H9 (cell line): ENCODE results near the gene BRCC3. TPM values are rescaled to one million over a fixed set of nuclear protein-coding genes. Genes with fewer than 3 reads are reported as not detected.

Experiments
- DNase-seq: peaks from one replicate; pipeline ENCODE4 v3.0.0-alpha.2; 2017
- H2AFZ ChIP-seq: one replicate; pipeline ENCODE4 v1.6.1; 2013; ENCODE audit warnings: mild to moderate bottlenecking, low read length, control low read depth, moderate library complexity
- H2AK5ac ChIP-seq: 2 replicates; pipeline ENCODE4 v1.6.1; 2013; ENCODE audit warnings: low read length, control low read depth, mixed read lengths; ENCODE audit not compliant: insufficient read length
- H2BK120ac ChIP-seq: one replicate; pipeline ENCODE4 v1.6.1; 2013; ENCODE audit warnings: low read depth, mild to moderate bottlenecking, low read length, control low read depth, inconsistent platforms; ENCODE audit not compliant: poor library complexity, severe bottlenecking
- H2BK12ac ChIP-seq: 2 replicates; pipeline ENCODE4 v1.6.1; 2013; ENCODE audit warnings: low read length, control low read depth, mixed read lengths, low read depth; ENCODE audit not compliant: insufficient read length
- H2BK15ac ChIP-seq: 2 replicates; pipeline ENCODE4 v1.6.1; 2013; ENCODE audit warnings: low read depth, low read length, control low read depth
- H2BK20ac ChIP-seq: one replicate; pipeline ENCODE4 v1.6.1; 2013; ENCODE audit warnings: low read depth, mild to moderate bottlenecking, low read length, control low read depth, inconsistent platforms; ENCODE audit not compliant: poor library complexity, severe bottlenecking
- H2BK5ac ChIP-seq: 2 replicates; pipeline ENCODE4 v1.6.1; 2013; ENCODE audit warnings: low read length, control low read depth, mixed read lengths; ENCODE audit not compliant: insufficient read length
- H3K14ac ChIP-seq: 2 replicates; pipeline ENCODE4 v1.6.1; 2013; ENCODE audit warnings: low read length, control low read depth; ENCODE audit not compliant: insufficient read depth
- H3K18ac ChIP-seq: 2 replicates; pipeline ENCODE4 v1.6.1; 2013; ENCODE audit warnings: low read depth, mild to moderate bottlenecking, mixed read lengths, low read length, control low read depth; ENCODE audit not compliant: insufficient read length
- H3K23ac ChIP-seq: 2 replicates; pipeline ENCODE4 v1.6.1; 2013; ENCODE audit warnings: low read length, control low read depth, mixed read lengths, low read depth; ENCODE audit not compliant: insufficient read length
- H3K23me2 ChIP-seq: 2 replicates; pipeline ENCODE4 v1.6.1; 2013; ENCODE audit warnings: low read depth, mild to moderate bottlenecking, mixed read lengths, low read length, control low read depth; ENCODE audit not compliant: insufficient read length, poor library complexity, severe bottlenecking
- H3K27ac ChIP-seq: 2 replicates; pipeline ENCODE4 v1.5.1; 2013; ENCODE audit warnings: low read length, control low read depth, mixed read lengths, low read depth; ENCODE audit not compliant: insufficient read length
- H3K27me3 ChIP-seq: 2 replicates; pipeline ENCODE4 v1.6.1; 2013; ENCODE audit warnings: low read length, control low read depth, inconsistent platforms; ENCODE audit not compliant: insufficient read depth
- H3K4ac ChIP-seq: 2 replicates; pipeline ENCODE4 v1.6.1; 2013; ENCODE audit warnings: low read depth, mild to moderate bottlenecking, control low read depth, inconsistent platforms, low read length, moderate library complexity
- H3K4me1 ChIP-seq: 2 replicates; pipeline ENCODE4 v1.6.1; 2013; ENCODE audit warnings: low read length, control low read depth, inconsistent platforms; ENCODE audit not compliant: insufficient read depth
- H3K4me2 ChIP-seq: 2 replicates; pipeline ENCODE4 v1.6.1; 2013; ENCODE audit warnings: low read length, control low read depth, mixed read lengths; ENCODE audit not compliant: insufficient read length, insufficient read depth
- H3K56ac ChIP-seq: 2 replicates; pipeline ENCODE4 v1.6.1; 2013; ENCODE audit warnings: low read depth, mild to moderate bottlenecking, mixed read lengths, low read length, control low read depth; ENCODE audit not compliant: insufficient read length
- H3K79me1 ChIP-seq: 2 replicates; pipeline ENCODE4 v1.6.1; 2013; ENCODE audit warnings: low read depth, mild to moderate bottlenecking, moderate library complexity, low read length, control low read depth, inconsistent platforms; ENCODE audit not compliant: insufficient read depth, poor library complexity, severe bottlenecking
- H3K79me2 ChIP-seq: 2 replicates; pipeline ENCODE4 v1.6.1; 2013; ENCODE audit warnings: low read length, control low read depth, inconsistent platforms; ENCODE audit not compliant: insufficient read depth
- H3K9ac ChIP-seq: 2 replicates; pipeline ENCODE4 v1.6.1; 2013; ENCODE audit warnings: low read length, control low read depth, mixed read lengths; ENCODE audit not compliant: insufficient read length; ENCODE audit errors: extremely low read depth
- H3K9me3 ChIP-seq: one replicate; pipeline ENCODE4 v1.6.1; 2013; ENCODE audit warnings: low read depth, low read length, inconsistent platforms; ENCODE audit not compliant: control insufficient read depth
- H3T11ph ChIP-seq: one replicate; pipeline ENCODE4 v1.6.1; 2013; ENCODE audit warnings: mild to moderate bottlenecking, low read length, control low read depth, inconsistent platforms
- H4K20me1 ChIP-seq: one replicate; pipeline ENCODE4 v1.6.1; 2013; ENCODE audit not compliant: control insufficient read depth, insufficient read length, insufficient read depth
- H4K5ac ChIP-seq: 2 replicates; pipeline ENCODE4 v1.6.1; 2013; ENCODE audit warnings: low read depth, mild to moderate bottlenecking, mixed read lengths, low read length, control low read depth; ENCODE audit not compliant: insufficient read length
- H4K8ac ChIP-seq: replicated peaks from 2 replicates; pipeline ENCODE4 v1.6.1; 2013; ENCODE audit warnings: low read length, control low read depth, mixed read lengths, low read depth; ENCODE audit not compliant: insufficient read length
- H4K91ac ChIP-seq: 2 replicates; pipeline ENCODE4 v1.6.1; 2013; ENCODE audit warnings: low read depth, mild to moderate bottlenecking, moderate library complexity, mixed read lengths, low read length, control low read depth; ENCODE audit not compliant: insufficient read length
- H3K27ac Mint-ChIP-seq, 3 experiments: 2 replicates in 2 of 3; 3 replicates in 1 of 3; pipeline ENCODE4 v1.8.0; 2020 to 2021; ENCODE audit warnings: mixed read lengths in 3 of 3, mild to moderate bottlenecking in 1 of 3, moderate library complexity in 1 of 3
- H3K27me3 Mint-ChIP-seq: 2 replicates; pipeline ENCODE4 v1.8.0; 2021; ENCODE audit warnings: low read depth, mild to moderate bottlenecking, moderate library complexity, mixed read lengths
- H3K36me3 Mint-ChIP-seq, 3 experiments: 2 replicates in 2 of 3; 3 replicates in 1 of 3; pipeline ENCODE4 v1.8.0; 2020 to 2021; ENCODE audit warnings: low read depth in 3 of 3, mixed read lengths in 3 of 3; ENCODE audit not compliant: insufficient read depth in 1 of 3
- H3K4me1 Mint-ChIP-seq, 2 experiments: 2 replicates each; pipeline ENCODE4 v1.8.0; 2020; ENCODE audit warnings: mixed read lengths in 2 of 2
- H3K4me3 Mint-ChIP-seq, 2 experiments: 2 replicates in 1 of 2; 3 replicates in 1 of 2; pipeline ENCODE4 v1.8.0; 2020 to 2021; ENCODE audit warnings: mild to moderate bottlenecking in 2 of 2, mixed read lengths in 2 of 2, moderate library complexity in 1 of 2
- H3K9me3 Mint-ChIP-seq, 2 experiments: 2 replicates in 1 of 2; 3 replicates in 1 of 2; pipeline ENCODE4 v1.8.0; 2020; ENCODE audit warnings: mild to moderate bottlenecking in 2 of 2, mixed read lengths in 2 of 2, moderate library complexity in 1 of 2
- CTCF ChIP-seq: fragments of 200-600 bp; sonication (generic); conservative IDR thresholded peaks from 3 replicates; pipeline ENCODE4 v1.8.0; 2021; ENCODE audit warnings: antibody characterized with exemption, mild to moderate bottlenecking
- WGBS: extraction: QIAGEN DNeasy Blood & Tissue Kit; methylation state at CpG from one replicate; pipeline ENCODE4 v1.1.7; 2013; ENCODE audit warnings: missing lambda C conversion rate, low lambda C conversion rate, mixed read lengths; ENCODE audit not compliant: insufficient read length; ENCODE audit errors: extremely low coverage; 5-methylcytosine and 5-hydroxymethylcytosine counted together
- total RNA-seq: library from RNA; stranded (reverse); gene quantifications from 2 replicates; pipeline ENCODE4 v1.2.1, GENCODE V29; 2021

Gene BRCC3
- total RNA-seq, 1 experiment from 2014 or later = 27.3 TPM

DNA sequence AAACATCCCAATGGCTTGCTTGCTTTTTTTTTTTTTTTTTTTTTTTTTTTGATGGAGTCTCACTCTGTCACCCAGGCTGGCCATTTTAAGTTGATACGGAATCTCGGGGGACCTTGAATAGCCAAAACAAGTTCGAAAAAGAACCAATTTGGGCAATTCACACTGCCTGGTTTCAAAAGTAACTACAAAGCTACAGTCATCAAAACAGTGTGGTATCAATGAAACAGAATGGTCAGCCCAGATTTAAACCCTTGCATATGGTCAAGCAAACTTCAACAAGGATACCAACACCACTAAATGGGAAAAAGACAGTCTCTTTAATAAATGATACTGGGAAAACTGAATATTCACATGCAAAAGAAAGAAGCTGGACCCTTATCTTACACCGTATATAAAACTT lies 41.8 kb downstream of the BRCC3 start:
- Histone ChIP-seq H2AK5ac (no peak overlapping the region), H4K20me1 (no peaks in the 10 kb centered on the region), H3K27me3 (no peaks in the 10 kb centered on the region), H3K56ac (no peak overlapping the region), H3K79me2 (no peaks in the 10 kb centered on the region), H3K9ac (no peak overlapping the region), H3K23ac (no peak overlapping the region), H3T11ph (no peak overlapping the region), H3K79me1 (no peaks in the 10 kb centered on the region), H2BK15ac (no peak overlapping the region), H3K4ac (no peak overlapping the region), H4K91ac (no peak overlapping the region), H3K18ac (no peak overlapping the region), H3K4me2 (no peak overlapping the region), H2BK12ac (no peak overlapping the region), H4K8ac (no peak overlapping the region), H4K5ac (no peak overlapping the region), H3K4me1 (no peaks in the 10 kb centered on the region), H2BK20ac (no peak overlapping the region), H3K23me2 (no peaks in the 10 kb centered on the region), H2BK120ac (no peak overlapping the region), H3K27ac (no peak overlapping the region), H2BK5ac (no peak overlapping the region), H3K9me3 (peaks cover 28% of the 10 kb centered on the region), H2AFZ (no peak overlapping the region), H3K14ac (no peak overlapping the region)
- H3K4me3 Mint-ChIP-seq = no peak overlapping the region
- no peak for DNase-seq
- no peak for TF ChIP-seq CTCF
- H3K27ac Mint-ChIP-seq = no peak overlapping the region
- H3K4me1 Mint-ChIP-seq = no peaks in the 10 kb centered on the region
- peaks cover 70 to 77% of the 10 kb centered on the region in 2 experiments for H3K9me3 Mint-ChIP-seq
- H3K36me3 Mint-ChIP-seq = peaks cover 10 to 39% (median 23%) of the 10 kb centered on the region in 3 experiments; a peak in 6 of 7 replicates
- H3K27me3 Mint-ChIP-seq = no peaks in the 10 kb centered on the region
- WGBS = no CpG with 5 or more reads among the region's 4 CpGs
